ENCODE results near the gene PRRT1.

PRRT1 gene

GRCh38 chr6:32173051-32173727 lies 21.4 kb upstream of the PRRT1 start:
- no peak for DNase-seq

- DNase-seq = no peak
These were observed 19.5 kb upstream of the PRRT1 start for GRCh38 chr6:32171234-32171633.

- DNase-seq = no peak
These were observed 18.6 kb upstream of the PRRT1 start for GRCh38 chr6:32170294-32170693.

- DNase-seq = no peak
These were observed 17.3 kb upstream of the PRRT1 start for GRCh38 chr6:32168807-32169591.

- DNase-seq = no peak
These were observed 16.6 kb upstream of the PRRT1 start for GRCh38 chr6:32168350-32168749.

- no peak for DNase-seq
These were observed 16.1 kb upstream of the PRRT1 start for GRCh38 chr6:32167761-32168262.

- DNase-seq = no peak
These were observed 15.5 kb upstream of the PRRT1 start for GRCh38 chr6:32167154-32167760.

GRCh38 chr6:32166411-32167061 lies 14.8 kb upstream of the PRRT1 start:
- DNase-seq = no peak

GRCh38 chr6:32164295-32164694 lies 12.6 kb upstream of the PRRT1 start, which contains the start of gene EGFL8:
Gene EGFL8 (plus strand): TSS chr6:32164595. CDS start chr6:32166166, 1,571 bp downstream.
- DNase-seq = no peak

- DNase-seq = no peak
These were observed 12.0 kb upstream of the PRRT1 start for GRCh38 chr6:32163559-32164258.

- DNase-seq = no peak
These were observed 6.3 kb upstream of the PRRT1 start for GRCh38 chr6:32158052-32158451.

- DNase-seq = no peak
These were observed 5.2 kb upstream of the PRRT1 start for GRCh38 chr6:32156891-32157290.

GRCh38 chr6:32154514-32155161 lies 2.9 kb upstream of the PRRT1 start:
- peak; percentile 60 for DNase-seq

- DNase-seq = peak; percentile 76
These were observed 2.1 kb upstream of the PRRT1 start, which contains the start of gene PPT2 for GRCh38 chr6:32153564-32154513. Gene PPT2 (plus strand): TSS chr6:32154141. CDS start chr6:32154595, 454 bp downstream.

- no peak for DNase-seq
These were observed 1.2 kb upstream of the PRRT1 start for GRCh38 chr6:32152769-32153563.

GRCh38 chr6:32151181-32151862 lies 417 bp downstream of the PRRT1 start:
- DNase-seq = no peak

- DNase-seq = no peak
These were observed 1.5 kb downstream of the PRRT1 start for GRCh38 chr6:32149932-32150870.

All from activated naive CD4-positive, alpha-beta T cell treated with anti-CD3 and anti-CD28 coated beads, Interleukin-2, amount 50 U/mL, for 16 hours (primary cell).